GM12801 (cell line): ENCODE measurements around the gene CNTNAP5.

ENCODE experiments used
- CTCF ChIP-seq: IDR thresholded peaks from one replicate; pipeline ENCODE4 v1.5.1; 2011; ENCODE audit warnings: control low read depth; ENCODE audit not compliant: insufficient read length; ENCODE audit errors: extremely low read depth

The CNTNAP5 gene

GRCh38 chr2:124646166-124646815 lies 621.2 kb downstream of the CNTNAP5 start:
- no peak for TF ChIP-seq CTCF

GRCh38 chr2:124647245-124647644 lies 622.2 kb downstream of the CNTNAP5 start:
- no peak for TF ChIP-seq CTCF

GRCh38 chr2:124647663-124648062 lies 622.6 kb downstream of the CNTNAP5 start:
- no peak for TF ChIP-seq CTCF

- no peak for TF ChIP-seq CTCF
Measured at GRCh38 chr2:124649001-124649400, 623.9 kb downstream of the CNTNAP5 start.

- TF ChIP-seq CTCF = no peak
Measured at GRCh38 chr2:124652099-124652498, 627.0 kb downstream of the CNTNAP5 start.

- no peak for TF ChIP-seq CTCF
Measured at GRCh38 chr2:124658373-124658772, 633.3 kb downstream of the CNTNAP5 start.

GRCh38 chr2:124661558-124661957 lies 636.5 kb downstream of the CNTNAP5 start:
- no peak for TF ChIP-seq CTCF
